Activated CD4-positive, alpha-beta T cell treated with anti-CD3 and anti-CD28 coated beads, Interleukin-2, amount 50 U/mL, for 48 hours (primary cell): ENCODE measurements around the gene DLGAP4.

Source experiments
- DNase-seq, 2 experiments: peaks; one replicate each; pipeline ENCODE4 v3.0.0-alpha.2; 2020

The DLGAP4 gene

GRCh38 chr20:36386236-36386635 lies 80.1 kb downstream of the DLGAP4 start:
- no peak for DNase-seq

GRCh38 chr20:36390269-36390668 lies 84.1 kb downstream of the DLGAP4 start:
- no peak for DNase-seq

GRCh38 chr20:36390719-36391415 lies 84.7 kb downstream of the DLGAP4 start:
- no peak for DNase-seq

GRCh38 chr20:36391456-36391855 lies 85.3 kb downstream of the DLGAP4 start:
- DNase-seq: no peak

GRCh38 chr20:36391955-36392354 lies 85.8 kb downstream of the DLGAP4 start:
- DNase-seq: no peak

- no peak for DNase-seq
These were observed 86.8 kb downstream of the DLGAP4 start for GRCh38 chr20:36392989-36393388.

- DNase-seq: no peak
These were observed 88.3 kb downstream of the DLGAP4 start for GRCh38 chr20:36394340-36394965.

GRCh38 chr20:36396340-36396739 lies 90.2 kb downstream of the DLGAP4 start:
- DNase-seq: no peak

GRCh38 chr20:36396847-36397630 lies 90.9 kb downstream of the DLGAP4 start:
- DNase-seq: no peak

- DNase-seq: no peak
These were observed 92.4 kb downstream of the DLGAP4 start for GRCh38 chr20:36398515-36398914.

GRCh38 chr20:36399147-36399968 lies 93.2 kb downstream of the DLGAP4 start:
- DNase-seq: peak; percentile 52 to 64

- DNase-seq: no peak
These were observed 93.9 kb downstream of the DLGAP4 start for GRCh38 chr20:36399969-36400545.

- DNase-seq: no peak
These were observed 95.0 kb downstream of the DLGAP4 start for GRCh38 chr20:36400909-36401735.

GRCh38 chr20:36402708-36403107 lies 96.6 kb downstream of the DLGAP4 start:
- DNase-seq: no peak

- DNase-seq: no peak
These were observed 98.4 kb downstream of the DLGAP4 start for GRCh38 chr20:36404435-36404978.

GRCh38 chr20:36405255-36405654 lies 99.1 kb downstream of the DLGAP4 start:
- no peak for DNase-seq

GRCh38 chr20:36407199-36407733 lies 101.1 kb downstream of the DLGAP4 start:
- DNase-seq: no peak

- no peak for DNase-seq
These were observed 102.1 kb downstream of the DLGAP4 start for GRCh38 chr20:36408219-36408618.

- no peak for DNase-seq
These were observed 105.8 kb downstream of the DLGAP4 start for GRCh38 chr20:36411861-36412454.

GRCh38 chr20:36415475-36416002 lies 109.4 kb downstream of the DLGAP4 start:
- DNase-seq: no peak
